Spleen (tissue), 11 donors: ENCODE data around the gene RSPO3. TPM values are rescaled to one million over a fixed set of nuclear protein-coding genes. Genes with fewer than 3 reads are reported as not detected.

Source experiments
- DNase-seq: peaks from one replicate; pipeline ENCODE4 v3.0.0-alpha.2; 2020
- H3K27ac ChIP-seq, 8 donors: fragments of 200-600 bp; sonication (generic) in 7 of 8; 1 replicate in 4 of 8; 2 replicates in 4 of 8; pipeline versions ENCODE4 v1.5.0 to v1.8.0; 2016 to 2021; ENCODE audit warnings: inconsistent platforms in 4 of 8, mild to moderate bottlenecking in 4 of 8, moderate library complexity in 1 of 8
- H3K27me3 ChIP-seq, 7 donors: fragments of 200-600 bp; sonication (generic) in 6 of 7; replicated peaks in 1 of 7; 1 replicate in 4 of 7; 2 replicates in 3 of 7; pipeline versions ENCODE4 v1.5.0 to v1.8.0; 2016 to 2021; ENCODE audit warnings: inconsistent platforms in 3 of 7, mild to moderate bottlenecking in 1 of 7
- H3K36me3 ChIP-seq, 6 donors: fragments of 200-600 bp; sonication (generic) in 5 of 6; 1 replicate in 4 of 6; 2 replicates in 2 of 6; pipeline versions ENCODE4 v1.5.0 to v1.8.0; 2016 to 2021; ENCODE audit warnings: inconsistent platforms in 2 of 6
- H3K4me1 ChIP-seq, 6 donors: fragments of 200-600 bp; sonication (generic) in 5 of 6; 1 replicate in 3 of 6; 2 replicates in 3 of 6; pipeline versions ENCODE4 v1.5.0 to v1.8.0; 2016 to 2021; ENCODE audit warnings: inconsistent platforms in 3 of 6
- H3K4me3 ChIP-seq, 8 donors: fragments of 200-600 bp; sonication (generic) in 7 of 8; 1 replicate in 4 of 8; 2 replicates in 4 of 8; pipeline versions ENCODE4 v1.5.0 to v1.8.0; 2016 to 2021; ENCODE audit warnings: inconsistent platforms in 4 of 8, mild to moderate bottlenecking in 4 of 8, moderate library complexity in 2 of 8
- H3K9me3 ChIP-seq, 8 donors: fragments of 200-600 bp; sonication (generic) in 7 of 8; 1 replicate in 4 of 8; 2 replicates in 4 of 8; pipeline versions ENCODE4 v1.5.0 to v1.8.0; 2016 to 2021; ENCODE audit warnings: inconsistent platforms in 4 of 8
- CTCF ChIP-seq, 11 experiments: fragments of 200-600 bp in 7 of 11; fragments of 450-650 bp in 4 of 11; sonication (generic) in 4 of 11; IDR thresholded peaks in 8 of 11; conservative IDR thresholded peaks in 3 of 11; 1 replicate in 7 of 11; 2 replicates in 4 of 11; pipeline versions ENCODE4 v1.4.0 to v1.8.0; 2016 to 2021; ENCODE audit warnings: antibody characterized with exemption in 11 of 11, inconsistent platforms in 4 of 11, mild to moderate bottlenecking in 1 of 11
- POLR2A ChIP-seq, 3 donors: fragments of 450-650 bp; IDR thresholded peaks; one replicate each; pipeline ENCODE4 v1.5.1; 2017; ENCODE audit warnings: antibody characterized with exemption in 3 of 3, mild to moderate bottlenecking in 1 of 3
- POLR2AphosphoS5 ChIP-seq, 3 donors: sonication (generic); formaldehyde crosslinking; IDR thresholded peaks; one replicate each; pipeline ENCODE4 v1.5.1; 2017; ENCODE audit warnings: antibody characterized with exemption in 3 of 3
- WGBS, 5 donors: extraction: QIAGEN DNeasy Blood & Tissue Kit in 3 of 5; methylation state at CpG; one replicate each; pipeline versions ENCODE4 v1.1.5 to v1.1.7; 2013 to 2018; 5-methylcytosine and 5-hydroxymethylcytosine counted together
- intact Hi-C: fragments of 100-400 bp; cut with DNase I; formaldehyde crosslinking; loops from one replicate; pipeline ENCODE4 v1.15.0; 2023; ENCODE audit warnings: low total_unique reads
- polyA plus RNA-seq, 3 donors: library from polyadenylated mRNA; stranded (reverse); fragments of 200-250 nt; gene quantifications; one replicate each; pipeline ENCODE4 v1.2.1, GENCODE V29; 2013
- total RNA-seq, 7 donors: library from RNA; depleted of rRNA in 3 of 7; stranded (reverse); fragments of >200 nt in 3 of 7; fragmentation: NEBNext Ultra II Directional in 4 of 7; extraction: Animal tissue kit (Norgen Biotek cat#: 25700) in 4 of 7; gene quantifications; one replicate each; pipeline versions ENCODE4 v1.1.0 to v1.2.1, GENCODE V29; 2016 to 2021
- donor health status: healthy with polysubstance abuse.
- donor health status: DM: no; HTN: no; CAD: no; lungs with moderate emphysema.
- donor health status: DM: no; HTN: no; CAD: no.
- donor health status: Bipolar disorder and iron deficiency.
- donor health status: healthy.
- donor health status: DM: no; HTN: no; CAD: no.
- donor health status: DM: yes; HTN: yes; CAD: no.

RSPO3 gene
- total and polyA plus RNA-seq, 10 donors: 0.65 to 8.2 (median 1.5) TPM; not detected in 1

- DNase-seq: no peak
- no peak overlapping the region for H3K4me3 ChIP-seq
- H3K9me3 ChIP-seq: no peaks in the 10 kb centered on the region
- intact Hi-C loops: no loop called here
- 83 to 95% (median 91%) methylated on average over 3 of the region's 3 CpGs for WGBS, 5 donors
- H3K27ac ChIP-seq: no peak overlapping the region
- no peak for TF ChIP-seq POLR2AphosphoS5 (IDR thresholded peaks at IDR 0.05)
- no peak for TF ChIP-seq POLR2A (IDR thresholded peaks at IDR 0.05)
- TF ChIP-seq CTCF (IDR thresholded peaks at IDR 0.05 in 8 of 11, conservative IDR thresholded peaks at IDR 0.05 in 3 of 11): no peak
- H3K27me3 ChIP-seq: no peaks in the 10 kb centered on the region
- H3K4me1 ChIP-seq: peaks cover 0 to 14% (median 3%) of the 10 kb centered on the region in 6 donors
- no peaks in the 10 kb centered on the region for H3K36me3 ChIP-seq
Measured at GRCh38 chr6:127195833-127196232, 77.4 kb downstream of the RSPO3 start.

GRCh38 chr6:127198549-127198948 lies 80.1 kb downstream of the RSPO3 start:
- Histone ChIP-seq H3K4me3 (no peak overlapping the region), H3K9me3 (no peaks in the 10 kb centered on the region), H3K36me3 (no peaks in the 10 kb centered on the region), H3K4me1 (peaks cover 0 to 1% (median 0%) of the 10 kb centered on the region in 6 donors), H3K27ac (peak overlapping the region in 6 of 8 donors; percentile 22 to 79 (median 56)), H3K27me3 (no peaks in the 10 kb centered on the region)
- no peak for TF ChIP-seq POLR2AphosphoS5 (IDR thresholded peaks at IDR 0.05)
- no peak for TF ChIP-seq CTCF (IDR thresholded peaks at IDR 0.05 in 8 of 11, conservative IDR thresholded peaks at IDR 0.05 in 3 of 11)
- no peak for TF ChIP-seq POLR2A (IDR thresholded peaks at IDR 0.05)
- WGBS, 5 donors: 75 to 83% (median 81%) methylated on average over 5 of the region's 5 CpGs
- DNase-seq: no peak
- intact Hi-C loops: no loop called here

GRCh38 chr6:127199470-127199869 lies 81.0 kb downstream of the RSPO3 start:
- Histone ChIP-seq H3K4me3 (no peak overlapping the region), H3K27me3 (no peaks in the 10 kb centered on the region), H3K9me3 (no peaks in the 10 kb centered on the region), H3K27ac (peak overlapping the region in 3 of 8 donors; percentile 77 to 79 (median 78)), H3K4me1 (no peaks in the 10 kb centered on the region), H3K36me3 (no peaks in the 10 kb centered on the region)
- WGBS, 5 donors: 46 to 80% (median 55%) methylated on average over 1 of the region's 1 CpG
- intact Hi-C loops: no loop called here
- TF ChIP-seq CTCF (IDR thresholded peaks at IDR 0.05 in 8 of 11, conservative IDR thresholded peaks at IDR 0.05 in 3 of 11): no peak
- TF ChIP-seq POLR2A (IDR thresholded peaks at IDR 0.05): no peak
- no peak for DNase-seq

- no peaks in the 10 kb centered on the region for H3K4me1 ChIP-seq
- WGBS, 5 donors: 82 to 90% (median 87%) methylated on average over 8 of the region's 8 CpGs
- H3K9me3 ChIP-seq: no peaks in the 10 kb centered on the region
- intact Hi-C loops: no loop called here
- no peak overlapping the region for H3K4me3 ChIP-seq
- H3K36me3 ChIP-seq: no peaks in the 10 kb centered on the region
- peak overlapping the region in 3 of 8 donors; percentile 77 to 79 (median 78) for H3K27ac ChIP-seq
- TF ChIP-seq CTCF (IDR thresholded peaks at IDR 0.05 in 8 of 11, conservative IDR thresholded peaks at IDR 0.05 in 3 of 11) (no peak), POLR2A (IDR thresholded peaks at IDR 0.05) (no peak)
- DNase-seq: peak; percentile 51
- H3K27me3 ChIP-seq: no peaks in the 10 kb centered on the region
Measured at GRCh38 chr6:127200114-127200513, 81.6 kb downstream of the RSPO3 start.
